ENCODE data around the gene PCDHGB4.
"Not testable (repeated sequence)": the region's sequence is repeated elsewhere in the genome, so short reads cannot be mapped to it uniquely, and the experiment has no call there.

Gene PCDHGB4

DNA sequence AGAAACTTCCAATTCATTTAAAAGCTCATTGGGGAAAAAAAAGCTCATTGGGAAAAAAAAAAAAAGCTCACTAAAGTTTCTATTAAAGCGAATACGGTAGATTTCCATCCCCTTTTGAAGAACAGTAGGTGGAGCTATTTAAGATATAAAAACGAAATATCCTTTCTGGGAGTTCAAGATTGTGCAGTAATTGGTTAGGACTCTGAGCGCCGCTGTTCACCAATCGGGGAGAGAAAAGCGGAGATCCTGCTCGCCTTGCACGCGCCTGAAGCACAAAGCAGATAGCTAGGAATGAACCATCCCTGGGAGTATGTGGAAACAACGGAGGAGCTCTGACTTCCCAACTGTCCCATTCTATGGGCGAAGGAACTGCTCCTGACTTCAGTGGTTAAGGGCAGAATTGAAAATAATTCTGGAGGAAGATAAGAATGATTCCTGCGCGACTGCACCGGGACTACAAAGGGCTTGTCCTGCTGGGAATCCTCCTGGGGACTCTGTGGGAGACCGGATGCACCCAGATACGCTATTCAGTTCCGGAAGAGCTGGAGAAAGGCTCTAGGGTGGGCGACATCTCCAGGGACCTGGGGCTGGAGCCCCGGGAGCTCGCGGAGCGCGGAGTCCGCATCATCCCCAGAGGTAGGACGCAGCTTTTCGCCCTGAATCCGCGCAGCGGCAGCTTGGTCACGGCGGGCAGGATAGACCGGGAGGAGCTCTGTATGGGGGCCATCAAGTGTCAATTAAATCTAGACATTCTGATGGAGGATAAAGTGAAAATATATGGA lies 43.0 kb downstream of the PCDHGB4 start, which contains the start of gene PCDHGA12:
Gene PCDHGA12, plus strand, starts transcription at position 176 of the 782 bp plus-strand sequence. Its CDS starts 253 bp downstream, at position 429.
- DNase-seq (ENCODE audit: low read depth in 3 of 3): no peak

DNA sequence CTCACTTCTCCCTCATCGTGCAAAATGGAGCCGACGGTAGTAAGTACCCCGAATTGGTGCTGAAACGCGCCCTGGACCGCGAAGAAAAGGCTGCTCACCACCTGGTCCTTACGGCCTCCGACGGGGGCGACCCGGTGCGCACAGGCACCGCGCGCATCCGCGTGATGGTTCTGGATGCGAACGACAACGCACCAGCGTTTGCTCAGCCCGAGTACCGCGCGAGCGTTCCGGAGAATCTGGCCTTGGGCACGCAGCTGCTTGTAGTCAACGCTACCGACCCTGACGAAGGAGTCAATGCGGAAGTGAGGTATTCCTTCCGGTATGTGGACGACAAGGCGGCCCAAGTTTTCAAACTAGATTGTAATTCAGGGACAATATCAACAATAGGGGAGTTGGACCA lies 43.8 kb downstream of the PCDHGB4 start:
- no peak for DNase-seq (ENCODE audit: low read depth in 3 of 3)

DNA sequence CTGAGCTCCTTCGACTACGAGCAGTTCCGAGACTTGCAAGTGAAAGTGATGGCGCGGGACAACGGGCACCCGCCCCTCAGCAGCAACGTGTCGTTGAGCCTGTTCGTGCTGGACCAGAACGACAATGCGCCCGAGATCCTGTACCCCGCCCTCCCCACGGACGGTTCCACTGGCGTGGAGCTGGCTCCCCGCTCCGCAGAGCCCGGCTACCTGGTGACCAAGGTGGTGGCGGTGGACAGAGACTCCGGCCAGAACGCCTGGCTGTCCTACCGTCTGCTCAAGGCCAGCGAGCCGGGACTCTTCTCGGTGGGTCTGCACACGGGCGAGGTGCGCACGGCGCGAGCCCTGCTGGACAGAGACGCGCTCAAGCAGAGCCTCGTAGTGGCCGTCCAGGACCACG lies 44.8 kb downstream of the PCDHGB4 start:
- DNase-seq (ENCODE audit: low read depth in 3 of 3): not testable (repeated sequence)

DNA sequence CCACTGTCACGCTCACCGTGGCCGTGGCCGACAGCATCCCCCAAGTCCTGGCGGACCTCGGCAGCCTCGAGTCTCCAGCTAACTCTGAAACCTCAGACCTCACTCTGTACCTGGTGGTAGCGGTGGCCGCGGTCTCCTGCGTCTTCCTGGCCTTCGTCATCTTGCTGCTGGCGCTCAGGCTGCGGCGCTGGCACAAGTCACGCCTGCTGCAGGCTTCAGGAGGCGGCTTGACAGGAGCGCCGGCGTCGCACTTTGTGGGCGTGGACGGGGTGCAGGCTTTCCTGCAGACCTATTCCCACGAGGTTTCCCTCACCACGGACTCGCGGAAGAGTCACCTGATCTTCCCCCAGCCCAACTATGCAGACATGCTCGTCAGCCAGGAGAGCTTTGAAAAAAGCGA lies 45.2 kb downstream of the PCDHGB4 start:
- not testable (repeated sequence) for DNase-seq (ENCODE audit: low read depth in 3 of 3)

DNA sequence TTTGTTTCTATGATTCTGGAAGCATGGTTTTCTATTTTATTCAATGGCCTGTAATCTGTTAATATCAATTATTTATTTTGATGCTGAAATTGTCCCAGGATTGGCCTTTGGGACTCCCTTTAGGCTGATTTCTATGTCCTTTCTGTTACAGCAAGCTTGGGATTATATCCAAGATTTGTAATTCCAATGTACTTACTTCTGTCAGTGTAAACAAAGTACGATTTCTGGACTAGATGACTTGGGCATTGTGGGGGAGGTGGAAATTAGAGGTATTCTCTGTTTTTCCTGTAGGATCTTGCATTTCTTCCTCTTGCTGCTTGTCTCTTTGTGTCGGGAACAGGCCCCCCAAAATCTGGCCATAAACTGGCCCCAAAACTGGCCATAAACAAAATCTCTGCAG lies 46.5 kb downstream of the PCDHGB4 start:
- DNase-seq (ENCODE audit: low read depth in 3 of 3): no peak

DNA sequence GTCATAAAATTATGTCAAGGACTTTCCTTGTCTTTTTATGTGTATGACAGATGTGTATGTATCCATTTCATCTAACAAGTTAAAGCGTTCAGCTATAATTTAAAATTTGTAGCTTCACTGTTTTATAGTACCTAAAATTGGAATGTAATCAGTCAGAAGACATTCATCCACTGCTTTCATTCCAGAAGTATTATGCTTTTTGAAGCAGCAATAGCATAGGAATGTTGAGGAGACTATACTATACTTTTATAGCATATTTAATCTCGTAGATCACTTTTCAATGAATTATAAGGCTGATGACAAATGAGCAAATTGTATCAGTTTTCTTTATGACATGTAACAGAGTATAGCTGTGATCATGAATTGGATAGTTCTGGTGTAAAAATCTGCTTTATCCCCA lies 49.7 kb downstream of the PCDHGB4 start:
- DNase-seq (ENCODE audit: low read depth in 3 of 3): no peak

DNA sequence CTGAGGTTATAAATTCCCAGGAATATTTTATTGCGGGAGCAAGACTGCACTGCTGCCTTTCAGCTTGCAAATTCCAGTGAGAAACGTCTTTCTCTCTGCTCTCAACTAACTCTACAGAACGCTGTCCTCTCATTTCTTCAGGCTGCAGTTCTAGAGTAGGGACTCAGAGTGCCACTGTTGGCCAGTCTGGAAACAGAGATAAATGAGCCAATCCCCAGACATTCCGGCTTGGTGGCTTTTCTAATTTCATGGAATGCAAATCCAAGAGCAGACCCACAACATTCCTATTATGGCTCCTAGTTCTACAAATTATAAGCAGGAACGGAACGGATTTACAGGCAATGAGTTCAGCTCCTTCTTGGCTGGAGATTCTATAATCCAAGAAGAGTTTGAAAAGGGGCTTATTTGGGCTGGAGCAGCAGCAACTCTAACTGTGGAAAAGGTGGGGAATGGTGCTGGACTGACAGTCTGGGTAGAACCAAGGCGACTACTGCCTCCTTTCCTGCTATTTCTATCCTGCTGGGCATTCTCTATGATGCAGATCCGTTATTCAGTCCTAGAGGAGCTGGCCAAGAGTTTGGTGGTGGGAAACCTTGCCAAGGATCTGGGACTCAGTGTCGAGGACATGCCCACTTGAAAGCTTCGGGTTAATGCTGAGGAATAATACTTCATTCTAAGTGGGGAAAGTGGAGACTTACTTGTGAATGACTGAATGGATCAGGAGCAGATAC lies 52.1 kb downstream of the PCDHGB4 start:
- no peak for DNase-seq (ENCODE audit: low read depth in 3 of 3)

Data from stimulated activated CD4-positive, alpha-beta T cell treated with anti-CD3 and anti-CD28 coated beads, TNF-alpha, amount 100 ng/mL, for 48 hours (primary cell).